Measurements from ENCODE around the gene FER1L5.

FER1L5 gene

DNA sequence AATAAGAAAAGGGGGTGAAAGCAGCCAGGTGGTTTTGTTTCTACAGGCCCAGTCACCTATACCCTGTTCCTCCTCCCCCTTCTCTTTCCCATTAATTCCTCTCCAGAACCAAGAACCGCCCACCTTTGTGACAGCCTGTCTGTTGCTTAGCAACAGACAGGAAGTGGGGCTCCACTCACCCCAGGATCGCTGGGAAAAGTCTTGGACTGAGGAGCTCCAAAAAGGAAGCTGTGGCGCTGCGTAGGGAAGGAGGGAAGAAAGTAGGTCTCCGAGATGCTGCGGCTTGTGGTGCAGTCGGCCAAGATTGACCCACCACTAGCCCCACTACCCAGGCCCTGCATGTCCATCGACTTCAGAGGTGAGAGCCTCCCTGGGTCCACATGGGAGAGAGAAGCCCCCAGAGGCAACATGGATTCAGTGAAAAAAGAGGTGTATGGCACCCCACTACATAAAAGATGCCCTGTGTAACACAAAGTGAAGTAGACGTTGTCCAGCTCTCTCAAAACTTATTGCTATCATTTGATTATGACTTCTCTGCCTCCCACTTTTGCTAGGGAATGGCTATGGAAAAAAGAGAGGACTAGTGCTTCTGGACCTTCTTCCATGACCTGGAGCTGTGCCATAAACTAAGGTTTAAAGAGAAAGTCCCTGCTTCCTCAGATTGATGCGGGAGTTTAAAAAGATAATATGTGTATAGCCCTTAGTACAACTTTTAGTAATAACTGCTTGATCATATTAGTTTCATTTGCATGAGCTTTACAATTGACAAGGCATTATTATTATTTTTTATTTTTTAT is at the start of gene FER1L5:
Gene FER1L5, plus strand, starts transcription at position 201 of the 797 bp plus-strand sequence. Its CDS starts 73 bp downstream, at position 274.
- no peak within 1 kb of the TSS for H3K4me3 ChIP-seq (ENCODE audit: low read length)
- no peaks in the 10 kb centered on the region for H3K27me3 ChIP-seq (ENCODE audit: control insufficient read depth, insufficient read depth, low read length)
- no peaks in the 10 kb centered on the region for H3K4me1 ChIP-seq (ENCODE audit: control insufficient read depth, insufficient read depth, low read length)
- H3K9ac ChIP-seq (ENCODE audit: low read length): peak within 1 kb of the TSS; percentile 9
- no peaks in the 10 kb centered on the region for H3K36me3 ChIP-seq (ENCODE audit: control insufficient read depth, insufficient read depth, low read length)
- H3K9me3 ChIP-seq (ENCODE audit: control insufficient read depth, low read length): no peaks in the 10 kb centered on the region

DNA sequence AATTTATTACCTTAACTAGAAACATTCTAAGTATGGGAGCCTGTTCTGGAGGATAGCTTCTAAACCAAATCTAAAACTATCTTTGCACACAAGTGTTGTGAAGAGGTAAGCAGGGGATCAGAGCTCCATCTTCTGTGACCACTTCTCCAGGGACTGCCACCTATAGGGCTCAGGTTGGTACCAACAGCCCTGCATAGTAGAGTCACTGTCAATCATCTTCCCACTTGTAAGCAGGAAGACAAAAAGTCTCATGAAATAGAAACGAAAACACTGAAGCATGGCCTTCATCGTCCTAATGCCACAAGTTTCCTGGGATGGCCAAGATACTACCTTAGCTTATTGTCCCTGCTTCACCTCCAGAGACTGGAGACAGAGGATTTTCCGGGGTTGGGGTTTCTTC is 48.3 kb upstream of the FER1L5 start:
- Histone ChIP-seq H3K9me3 (ENCODE audit: control insufficient read depth, low read length) (no peaks in the 10 kb centered on the region), H3K4me3 (ENCODE audit: low read length) (no peak overlapping the region), H3K9ac (ENCODE audit: low read length) (no peak overlapping the region), H3K27me3 (ENCODE audit: control insufficient read depth, insufficient read depth, low read length) (no peaks in the 10 kb centered on the region), H3K4me1 (ENCODE audit: control insufficient read depth, insufficient read depth, low read length) (no peaks in the 10 kb centered on the region), H3K36me3 (ENCODE audit: control insufficient read depth, insufficient read depth, low read length) (peaks cover 13% of the 10 kb centered on the region)

DNA sequence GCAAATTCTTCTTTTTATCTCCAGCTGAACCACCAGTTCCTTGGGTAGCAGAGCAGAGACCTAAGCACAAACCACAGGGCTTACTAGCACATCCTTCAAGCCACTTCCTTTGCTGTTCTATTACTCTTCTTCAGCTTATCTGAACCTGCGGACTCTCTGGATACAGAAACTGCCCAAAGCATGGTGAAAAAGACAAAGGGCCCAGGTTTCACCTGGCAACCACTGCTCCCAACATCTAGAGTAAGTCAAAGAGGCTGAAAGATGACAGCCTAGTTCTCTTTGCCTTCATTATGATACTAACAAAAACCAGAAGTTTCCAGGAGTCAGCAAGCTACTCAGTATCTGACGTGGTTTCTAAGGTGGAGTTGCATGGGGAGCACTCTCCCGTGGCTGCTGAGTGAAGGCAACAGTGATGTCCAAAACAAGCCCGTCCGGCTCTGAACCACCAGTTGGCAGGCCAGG is 47.8 kb upstream of the FER1L5 start:
- no peaks in the 10 kb centered on the region for H3K9me3 ChIP-seq (ENCODE audit: control insufficient read depth, low read length)
- peaks cover 13% of the 10 kb centered on the region for H3K36me3 ChIP-seq (ENCODE audit: control insufficient read depth, insufficient read depth, low read length)

DNA sequence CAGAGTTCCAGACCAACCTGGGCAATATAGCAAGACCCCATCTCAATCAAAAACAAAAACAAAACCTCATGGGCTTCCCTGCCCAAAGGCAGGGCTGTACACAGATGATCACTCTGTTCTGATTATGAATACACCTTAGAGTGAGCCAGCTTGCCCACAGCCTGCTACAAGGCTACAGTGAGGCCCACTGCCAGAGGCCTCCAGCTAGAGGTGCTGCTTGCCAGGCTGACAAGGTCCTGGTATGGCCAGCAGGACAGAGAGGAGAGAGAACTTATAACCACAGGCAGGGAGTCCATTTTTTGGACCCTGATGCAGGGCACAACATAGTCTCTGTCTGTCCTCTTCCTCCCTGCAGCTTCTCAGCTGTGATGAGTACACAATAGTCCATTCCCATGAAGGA is 46.0 kb upstream of the FER1L5 start:
- no peaks in the 10 kb centered on the region for H3K9me3 ChIP-seq (ENCODE audit: control insufficient read depth, low read length)
- no peak overlapping the region for H3K4me3 ChIP-seq (ENCODE audit: low read length)
- peaks cover 4% of the 10 kb centered on the region for H3K4me1 ChIP-seq (ENCODE audit: control insufficient read depth, insufficient read depth, low read length)
- H3K9ac ChIP-seq (ENCODE audit: low read length): no peak overlapping the region
- H3K27me3 ChIP-seq (ENCODE audit: control insufficient read depth, insufficient read depth, low read length): no peaks in the 10 kb centered on the region
- peaks cover 15% of the 10 kb centered on the region for H3K36me3 ChIP-seq (ENCODE audit: control insufficient read depth, insufficient read depth, low read length)

More for the DNA sequence above, 47.8 kb upstream of the FER1L5 start:
- Histone ChIP-seq H3K4me3 (ENCODE audit: low read length) (no peak overlapping the region), H3K27me3 (ENCODE audit: control insufficient read depth, insufficient read depth, low read length) (no peaks in the 10 kb centered on the region), H3K4me1 (ENCODE audit: control insufficient read depth, insufficient read depth, low read length) (no peaks in the 10 kb centered on the region), H3K9ac (ENCODE audit: low read length) (no peak overlapping the region)

DNA sequence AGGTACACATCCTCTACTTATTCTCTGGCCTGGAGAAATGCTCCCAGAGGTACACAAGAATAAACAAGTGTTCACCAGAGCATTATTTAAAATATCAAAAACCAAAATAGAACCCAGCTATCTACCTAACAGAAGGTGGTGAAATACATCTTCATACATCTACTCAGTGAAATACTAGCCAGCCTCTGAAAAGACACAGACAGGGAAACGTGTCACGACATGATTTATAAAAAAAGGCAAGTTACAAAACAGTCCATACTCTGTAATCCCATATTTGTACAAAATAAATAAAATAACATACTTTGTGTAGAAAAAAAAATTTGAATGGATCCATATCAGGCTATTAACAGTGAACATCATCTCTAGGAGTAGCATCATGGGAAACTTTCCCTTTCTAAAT is 42.6 kb upstream of the FER1L5 start:
- Histone ChIP-seq H3K36me3 (ENCODE audit: control insufficient read depth, insufficient read depth, low read length) (peaks cover 15% of the 10 kb centered on the region), H3K4me1 (ENCODE audit: control insufficient read depth, insufficient read depth, low read length) (peaks cover 16% of the 10 kb centered on the region)

DNA sequence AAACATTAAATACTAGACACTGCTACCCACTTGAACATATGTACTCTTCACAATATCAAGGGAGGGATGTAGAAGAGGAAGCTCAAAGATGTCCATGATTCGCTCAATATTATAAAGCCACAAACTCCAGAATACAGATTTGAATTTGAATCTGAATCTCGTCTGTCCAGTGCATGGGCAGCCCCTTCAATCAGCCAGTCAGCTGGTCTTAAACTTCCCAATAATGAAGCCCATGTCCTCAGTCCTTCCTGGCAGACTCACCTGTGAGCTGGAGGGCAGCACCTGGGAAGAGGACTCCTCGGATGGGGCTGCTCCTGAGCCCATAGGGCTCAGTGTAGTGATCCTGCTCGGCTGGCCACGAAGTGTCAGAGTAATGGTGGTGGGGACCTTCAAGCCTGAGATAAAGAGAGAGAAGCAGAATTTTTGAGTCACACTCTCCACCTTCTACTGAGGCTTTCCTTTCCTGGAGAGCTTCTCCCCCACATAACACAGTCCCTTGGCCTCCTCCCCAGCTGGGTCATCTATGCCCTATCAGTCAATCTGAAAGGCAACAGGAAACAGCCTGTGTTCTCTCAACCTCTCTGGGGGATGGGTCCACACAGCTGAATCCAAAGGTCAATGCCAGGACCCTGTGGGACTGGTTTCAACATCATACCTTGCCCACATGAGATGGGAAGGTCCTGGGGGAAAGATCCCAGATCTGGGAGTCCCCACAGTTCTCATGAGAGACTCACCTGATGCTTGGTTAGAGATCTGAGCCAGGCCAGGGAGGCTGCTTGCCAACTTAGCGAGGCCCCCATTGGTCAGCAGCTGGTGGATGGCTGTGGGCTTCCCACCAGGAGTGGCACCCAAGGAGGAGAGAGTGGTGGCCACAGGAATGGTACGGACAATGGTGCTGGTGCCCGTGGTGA is 40.9 kb upstream of the FER1L5 start:
- Histone ChIP-seq H3K9ac (ENCODE audit: low read length) (no peak overlapping the region), H3K9me3 (ENCODE audit: control insufficient read depth, low read length) (no peaks in the 10 kb centered on the region), H3K4me3 (ENCODE audit: low read length) (no peak overlapping the region), H3K36me3 (ENCODE audit: control insufficient read depth, insufficient read depth, low read length) (peaks cover 15% of the 10 kb centered on the region), H3K4me1 (ENCODE audit: control insufficient read depth, insufficient read depth, low read length) (peaks cover 16% of the 10 kb centered on the region), H3K27me3 (ENCODE audit: control insufficient read depth, insufficient read depth, low read length) (no peaks in the 10 kb centered on the region)

More for the DNA sequence above, 42.6 kb upstream of the FER1L5 start:
- H3K4me3 ChIP-seq (ENCODE audit: low read length): no peak overlapping the region
- no peak overlapping the region for H3K9ac ChIP-seq (ENCODE audit: low read length)
- no peaks in the 10 kb centered on the region for H3K27me3 ChIP-seq (ENCODE audit: control insufficient read depth, insufficient read depth, low read length)
- H3K9me3 ChIP-seq (ENCODE audit: control insufficient read depth, low read length): no peaks in the 10 kb centered on the region

DNA sequence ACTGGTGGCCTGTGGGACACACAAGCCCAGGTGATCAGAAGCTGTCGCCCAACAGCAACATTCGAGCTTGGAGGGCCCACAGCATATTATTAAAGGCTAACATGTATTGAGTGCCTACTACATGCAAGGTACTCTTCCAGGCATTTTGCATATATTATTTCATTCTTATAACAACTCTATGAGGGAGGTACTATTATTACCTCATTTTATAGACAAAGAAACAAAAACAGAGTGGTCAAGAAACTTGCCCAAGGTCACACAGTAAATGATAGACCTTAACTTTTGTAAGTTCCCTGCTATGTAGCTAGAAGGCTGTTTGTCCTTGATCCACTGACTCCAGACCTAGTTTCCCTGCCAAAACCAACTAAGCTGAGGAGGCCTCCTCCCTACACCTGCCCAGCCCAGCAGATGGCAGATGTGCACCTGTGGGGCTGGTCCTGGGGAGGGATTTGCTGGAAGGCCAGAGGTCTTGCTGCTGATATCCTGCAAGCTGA is 40.2 kb upstream of the FER1L5 start:
- Histone ChIP-seq H3K9ac (ENCODE audit: low read length) (no peak overlapping the region), H3K27me3 (ENCODE audit: control insufficient read depth, insufficient read depth, low read length) (no peaks in the 10 kb centered on the region), H3K4me1 (ENCODE audit: control insufficient read depth, insufficient read depth, low read length) (peaks cover 16% of the 10 kb centered on the region), H3K4me3 (ENCODE audit: low read length) (no peak overlapping the region), H3K9me3 (ENCODE audit: control insufficient read depth, low read length) (no peaks in the 10 kb centered on the region), H3K36me3 (ENCODE audit: control insufficient read depth, insufficient read depth, low read length) (peaks cover 15% of the 10 kb centered on the region)

DNA sequence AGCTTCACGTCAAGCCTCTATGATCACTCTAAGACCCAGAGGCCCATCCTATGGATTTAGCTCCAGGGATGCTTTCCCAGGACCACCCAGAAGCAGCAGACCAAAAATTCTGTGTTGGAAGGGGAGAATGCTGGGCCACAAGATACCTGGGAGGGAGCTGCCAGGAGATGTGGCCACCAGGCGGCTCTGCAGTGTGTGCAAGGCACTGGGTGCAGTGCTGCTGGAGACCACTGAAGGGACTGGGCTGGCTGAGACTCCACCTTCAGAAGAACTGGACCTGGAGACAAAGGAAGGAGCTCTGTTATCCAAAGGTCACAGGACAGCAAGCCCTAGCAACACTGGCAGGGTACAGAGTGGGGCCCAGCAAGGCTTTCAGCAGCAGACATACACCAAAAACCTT is 38.5 kb upstream of the FER1L5 start:
- Histone ChIP-seq H3K36me3 (ENCODE audit: control insufficient read depth, insufficient read depth, low read length) (peaks cover 28% of the 10 kb centered on the region), H3K27me3 (ENCODE audit: control insufficient read depth, insufficient read depth, low read length) (no peaks in the 10 kb centered on the region), H3K9me3 (ENCODE audit: control insufficient read depth, low read length) (no peaks in the 10 kb centered on the region), H3K9ac (ENCODE audit: low read length) (no peak overlapping the region), H3K4me1 (ENCODE audit: control insufficient read depth, insufficient read depth, low read length) (peaks cover 16% of the 10 kb centered on the region), H3K4me3 (ENCODE audit: low read length) (no peak overlapping the region)

DNA sequence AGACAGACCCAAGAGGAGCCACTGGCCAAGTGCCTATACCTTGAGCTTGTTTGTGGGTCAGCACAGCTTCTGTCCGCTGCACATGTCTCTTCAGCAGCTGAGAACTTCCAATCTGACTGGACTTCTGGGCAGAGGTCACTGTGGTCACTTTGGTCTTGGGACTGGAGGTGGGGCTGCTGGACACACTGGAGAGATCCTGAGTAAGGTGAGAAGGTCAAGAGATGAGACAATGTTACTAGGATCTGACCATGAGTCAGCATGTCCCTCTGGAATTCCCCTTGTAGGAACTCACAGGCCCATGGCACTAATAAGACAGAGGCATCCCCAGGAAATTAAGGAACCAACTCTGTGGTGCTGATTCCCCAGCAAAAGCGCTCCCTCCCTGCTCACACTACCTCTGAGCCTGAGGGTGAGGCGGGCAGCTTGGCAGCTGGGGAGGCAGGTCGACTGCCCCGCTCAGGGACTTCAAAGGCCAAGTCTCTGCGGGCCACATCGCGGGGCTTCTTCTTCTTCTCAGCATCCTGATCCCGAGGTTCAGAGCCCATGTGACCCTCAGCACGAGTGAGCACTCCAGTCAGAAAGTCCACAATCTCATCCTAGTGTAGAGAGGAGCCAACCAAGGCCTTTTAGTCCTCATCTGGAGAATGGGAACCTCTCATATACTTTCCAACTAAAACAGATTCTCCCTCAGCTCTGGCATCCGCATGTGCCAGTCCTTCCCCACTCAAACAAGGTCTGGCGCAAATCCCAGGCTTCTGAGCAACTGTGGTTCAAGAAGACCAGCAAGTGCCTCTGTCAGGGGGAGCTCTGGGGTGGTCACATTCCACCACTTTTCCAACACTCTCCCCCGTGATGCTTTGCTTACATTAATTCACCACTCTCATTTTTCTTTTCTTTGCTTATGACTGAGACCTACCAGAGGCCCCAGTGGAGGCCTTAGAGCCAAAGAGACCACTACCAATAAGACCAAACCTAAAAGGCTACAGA is 33.8 kb upstream of the FER1L5 start:
- Histone ChIP-seq H3K36me3 (ENCODE audit: control insufficient read depth, insufficient read depth, low read length) (peaks cover 25% of the 10 kb centered on the region), H3K9ac (ENCODE audit: low read length) (no peak overlapping the region), H3K4me1 (ENCODE audit: control insufficient read depth, insufficient read depth, low read length) (no peaks in the 10 kb centered on the region), H3K9me3 (ENCODE audit: control insufficient read depth, low read length) (no peaks in the 10 kb centered on the region), H3K4me3 (ENCODE audit: low read length) (no peak overlapping the region), H3K27me3 (ENCODE audit: control insufficient read depth, insufficient read depth, low read length) (no peaks in the 10 kb centered on the region)

DNA sequence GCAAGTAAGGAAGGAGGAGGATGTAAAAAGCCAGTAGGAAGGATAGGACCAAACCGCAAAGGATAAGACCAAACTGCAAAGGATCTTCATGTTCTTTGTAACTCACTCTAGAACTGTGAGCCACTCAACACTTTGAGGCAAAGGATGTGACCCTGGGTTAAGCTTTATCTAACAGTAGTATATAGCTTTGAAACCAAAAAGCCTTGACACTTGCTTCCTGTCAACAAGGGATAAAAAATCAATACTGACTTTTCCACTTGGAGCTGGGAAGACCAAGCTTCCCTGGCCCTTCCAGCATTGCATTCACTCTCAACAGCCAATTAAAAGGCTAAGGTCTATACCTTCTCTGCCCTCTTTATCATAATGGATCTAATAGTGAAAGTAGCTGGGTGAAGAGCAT is 26.4 kb upstream of the FER1L5 start:
- H3K4me1 ChIP-seq (ENCODE audit: control insufficient read depth, insufficient read depth, low read length): no peaks in the 10 kb centered on the region
- H3K36me3 ChIP-seq (ENCODE audit: control insufficient read depth, insufficient read depth, low read length): peaks cover 2% of the 10 kb centered on the region

DNA sequence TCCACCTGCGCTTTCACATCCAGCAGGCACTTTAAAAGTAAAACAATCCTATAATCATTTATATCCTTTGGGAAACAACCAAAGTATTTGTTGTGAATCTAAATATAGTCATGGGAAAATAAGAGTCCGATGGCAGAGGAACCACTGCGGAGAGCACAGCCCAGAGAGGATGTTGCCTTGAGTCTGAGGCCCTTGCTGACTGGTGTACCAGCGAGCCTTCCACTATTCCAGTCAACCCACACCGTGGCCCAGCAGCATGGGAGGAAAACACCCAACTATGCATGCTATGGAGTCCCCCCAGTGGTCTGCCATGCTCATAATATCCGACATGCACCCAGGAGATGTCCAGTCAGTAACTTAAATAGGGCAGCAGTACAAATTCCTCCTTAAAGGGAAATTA is 26.0 kb upstream of the FER1L5 start:
- Histone ChIP-seq H3K4me1 (ENCODE audit: control insufficient read depth, insufficient read depth, low read length) (no peaks in the 10 kb centered on the region), H3K36me3 (ENCODE audit: control insufficient read depth, insufficient read depth, low read length) (no peaks in the 10 kb centered on the region), H3K9ac (ENCODE audit: low read length) (no peak overlapping the region), H3K9me3 (ENCODE audit: control insufficient read depth, low read length) (no peaks in the 10 kb centered on the region), H3K4me3 (ENCODE audit: low read length) (no peak overlapping the region), H3K27me3 (ENCODE audit: control insufficient read depth, insufficient read depth, low read length) (no peaks in the 10 kb centered on the region)

More for the DNA sequence above, 26.4 kb upstream of the FER1L5 start:
- H3K27me3 ChIP-seq (ENCODE audit: control insufficient read depth, insufficient read depth, low read length): no peaks in the 10 kb centered on the region
- H3K9me3 ChIP-seq (ENCODE audit: control insufficient read depth, low read length): no peaks in the 10 kb centered on the region
- H3K4me3 ChIP-seq (ENCODE audit: low read length): no peak overlapping the region
- H3K9ac ChIP-seq (ENCODE audit: low read length): no peak overlapping the region

Measured in mucosa of stomach (tissue), 1 donor.